ENCODE data around the gene ZKSCAN1.
"Not testable (repeated sequence)": the region's sequence is repeated elsewhere in the genome, so short reads cannot be mapped to it uniquely, and the experiment has no call there.

The ZKSCAN1 gene

DNA sequence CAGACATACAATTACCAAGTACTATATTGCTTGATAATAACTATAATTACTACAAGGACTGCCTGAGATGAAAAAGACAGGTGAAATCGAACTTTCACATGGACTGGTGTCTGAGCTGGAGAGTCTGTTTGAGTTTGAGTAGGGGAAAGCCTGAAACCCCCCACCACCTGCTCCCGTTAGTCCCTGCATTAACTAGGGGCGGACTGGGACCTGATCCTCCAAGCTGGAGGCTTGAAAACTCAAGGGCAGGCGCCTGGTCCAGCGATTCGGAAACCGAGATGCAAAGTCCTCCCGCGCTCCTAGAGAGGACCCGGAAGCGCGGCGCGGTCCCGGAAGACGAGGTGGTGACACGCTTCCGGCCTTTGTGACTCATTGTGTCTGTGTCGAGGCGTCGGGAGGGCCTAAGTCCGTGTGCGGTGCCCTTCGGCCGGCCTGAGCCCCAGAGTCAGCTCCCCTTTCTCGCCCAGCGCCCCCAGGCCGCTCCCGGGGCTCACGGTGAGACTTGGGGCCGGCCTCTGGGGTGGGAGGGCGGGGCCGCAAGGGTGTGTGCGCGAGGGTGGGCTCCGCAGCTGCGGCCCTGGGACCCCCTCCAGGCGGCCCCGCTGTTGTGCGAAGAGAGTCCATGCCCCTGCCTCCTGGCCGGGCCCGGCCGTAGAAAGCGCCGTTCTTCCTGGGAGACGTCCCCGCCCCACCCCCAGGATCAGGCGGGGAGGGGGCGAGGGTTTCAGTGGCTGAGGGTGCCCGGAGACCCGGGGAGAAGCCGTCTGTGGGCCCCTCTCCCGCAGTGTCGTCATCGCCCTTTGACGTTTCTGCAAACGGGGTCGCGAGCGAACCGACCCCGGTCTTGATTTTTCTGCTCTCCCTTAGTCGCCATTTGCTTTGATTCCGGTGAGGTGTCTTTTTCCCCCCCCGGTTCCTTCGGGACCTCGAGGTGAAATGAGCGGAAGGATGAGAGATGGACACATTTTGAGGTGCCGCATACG, at the start of gene ZKSCAN1:
ZKSCAN1 (plus strand) TSS at position 365 of the 983 bp plus-strand sequence. CDS start 7,911 bp downstream, outside the sequence.
- in situ Hi-C loops (cut with MboI; ENCODE audit: low sequenced_read_pairs) = no loop called here

- in situ Hi-C loops (cut with MboI; ENCODE audit: low sequenced_read_pairs) = no loop called here
Measured at GRCh38 chr7:99969298-99969697, 46.1 kb upstream of the ZKSCAN1 start.

DNA sequence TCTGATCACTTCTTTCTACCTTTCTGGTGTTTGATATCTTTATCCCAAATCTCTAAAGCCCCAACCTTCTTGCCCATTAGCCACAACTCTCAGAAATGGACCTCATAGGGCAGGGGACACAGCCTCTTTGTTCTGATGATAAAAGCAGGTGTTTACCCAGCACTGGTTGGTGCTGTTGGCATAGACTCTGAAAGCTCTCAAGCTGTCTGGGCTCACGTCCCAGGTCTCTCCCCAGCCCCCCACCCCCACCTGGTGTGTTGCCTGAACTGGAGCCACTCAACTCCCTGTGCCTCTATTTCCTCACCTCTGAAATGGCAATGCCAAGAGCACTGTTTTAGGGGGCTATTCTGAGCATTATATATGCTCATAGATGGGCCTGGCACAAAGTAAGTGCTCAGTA, 45.6 kb upstream of the ZKSCAN1 start:
- in situ Hi-C loops (cut with MboI; ENCODE audit: low sequenced_read_pairs) = not testable (repeated sequence)

DNA sequence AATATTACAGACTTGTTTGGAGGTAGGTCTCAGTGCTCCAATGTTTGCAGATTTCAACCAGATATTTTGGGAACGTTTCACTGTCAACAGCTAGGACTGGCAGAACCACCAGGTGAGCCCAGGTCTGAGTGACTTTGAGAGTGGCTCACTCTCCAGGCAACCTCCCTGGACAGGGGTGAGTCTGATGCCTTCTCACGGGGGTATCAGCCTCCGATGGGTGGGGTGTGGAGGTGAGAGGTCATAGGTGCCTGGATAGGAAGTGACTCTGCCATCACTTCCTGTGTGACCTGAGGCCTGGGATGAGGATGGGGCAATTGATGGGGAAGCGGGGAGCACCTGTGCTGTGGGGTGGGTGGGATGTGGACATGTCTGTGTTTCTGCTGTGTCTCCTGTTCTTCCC, 44.2 kb upstream of the ZKSCAN1 start:
- in situ Hi-C loops (cut with MboI; ENCODE audit: low sequenced_read_pairs) = no loop called here

DNA sequence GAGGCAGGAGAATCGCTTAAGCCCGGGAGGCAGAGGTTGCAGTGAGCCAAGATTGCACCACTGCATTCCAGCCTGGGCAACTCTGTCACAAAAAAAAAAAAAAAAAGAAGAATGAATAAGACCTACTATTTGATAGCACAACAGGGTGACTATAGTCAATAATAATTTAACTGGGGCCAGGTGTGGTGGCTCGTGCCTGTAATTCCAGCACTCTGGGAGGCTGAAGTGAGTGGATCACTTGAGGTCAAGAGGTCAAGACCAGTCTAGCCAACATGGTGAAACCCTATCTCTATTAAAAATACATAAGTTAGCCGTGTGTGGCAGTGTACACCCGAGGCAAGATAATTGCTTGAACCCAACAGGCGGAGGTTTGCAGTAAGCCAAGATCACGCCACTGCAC, 41.6 kb upstream of the ZKSCAN1 start:
- in situ Hi-C loops (cut with MboI; ENCODE audit: low sequenced_read_pairs) = not testable (repeated sequence)

GRCh38 chr7:99974681-99975080, 40.7 kb upstream of the ZKSCAN1 start:
- in situ Hi-C loops (cut with MboI; ENCODE audit: low sequenced_read_pairs) = no loop called here

- in situ Hi-C loops (cut with MboI; ENCODE audit: low sequenced_read_pairs) = no loop called here
Measured at GRCh38 chr7:99975782-99976521, 39.4 kb upstream of the ZKSCAN1 start, which contains the start of gene AZGP1. Gene AZGP1, minus strand, starts transcription at chr7:99976031. Its CDS starts 11 bp downstream, at chr7:99976020.

- in situ Hi-C loops (cut with MboI; ENCODE audit: low sequenced_read_pairs) = no loop called here
Measured at GRCh38 chr7:99976626-99977025, 38.8 kb upstream of the ZKSCAN1 start.

- in situ Hi-C loops (cut with MboI; ENCODE audit: low sequenced_read_pairs) = not testable (repeated sequence)
Measured at GRCh38 chr7:99979814-99980225, 35.6 kb upstream of the ZKSCAN1 start.

DNA sequence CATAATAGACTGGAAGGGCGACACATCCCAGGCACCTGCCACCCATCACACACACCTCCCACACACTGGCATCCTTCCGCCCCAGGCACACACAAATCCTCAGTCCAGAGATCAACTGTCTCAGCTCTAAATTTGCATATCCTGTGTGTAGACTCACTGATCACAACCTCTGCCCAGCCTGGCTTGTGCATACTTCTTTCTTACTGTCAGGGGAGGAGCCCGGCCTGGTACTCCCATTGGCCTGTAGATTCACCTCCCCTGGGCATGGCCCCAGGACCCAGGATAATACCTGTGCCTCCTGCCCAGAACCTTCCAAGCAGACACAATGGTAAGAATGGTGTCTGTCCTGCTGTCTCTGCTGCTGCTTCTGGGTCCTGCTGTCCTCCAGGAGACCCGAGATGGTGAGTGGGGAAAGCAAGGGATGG, 34.9 kb upstream of the ZKSCAN1 start:
- in situ Hi-C loops (cut with MboI; ENCODE audit: low sequenced_read_pairs) = not testable (repeated sequence)

- in situ Hi-C loops (cut with MboI; ENCODE audit: low sequenced_read_pairs) = not testable (repeated sequence)
Measured at GRCh38 chr7:99981066-99981465, 34.3 kb upstream of the ZKSCAN1 start.

- in situ Hi-C loops (cut with MboI; ENCODE audit: low sequenced_read_pairs) = no loop called here
Measured at GRCh38 chr7:99984593-99984992, 30.8 kb upstream of the ZKSCAN1 start.

GRCh38 chr7:99987306-99987705, 28.1 kb upstream of the ZKSCAN1 start:
- in situ Hi-C loops (cut with MboI; ENCODE audit: low sequenced_read_pairs) = not testable (repeated sequence)

- in situ Hi-C loops (cut with MboI; ENCODE audit: low sequenced_read_pairs) = no loop called here
Measured at GRCh38 chr7:99987846-99988245, 27.6 kb upstream of the ZKSCAN1 start.

DNA sequence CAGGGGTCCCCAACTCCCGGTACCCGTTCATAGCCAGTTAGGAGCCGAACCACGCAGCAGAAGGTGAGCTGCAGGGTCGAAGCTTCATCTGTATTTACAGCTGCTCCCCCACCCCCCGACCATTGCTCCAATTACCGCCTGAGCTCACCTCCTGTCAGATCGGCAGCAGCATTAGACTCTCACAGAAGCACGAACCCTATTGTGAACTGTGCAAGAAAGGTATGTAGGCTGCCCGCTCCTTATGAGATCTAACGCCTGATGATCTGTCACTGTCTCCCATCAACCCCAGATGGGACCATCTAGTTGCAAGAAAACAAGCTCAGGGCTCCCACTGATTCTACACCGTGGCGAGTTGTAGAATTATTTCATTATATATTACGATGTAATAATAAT, 24.9 kb upstream of the ZKSCAN1 start:
- in situ Hi-C loops (cut with MboI; ENCODE audit: low sequenced_read_pairs) = no loop called here

DNA sequence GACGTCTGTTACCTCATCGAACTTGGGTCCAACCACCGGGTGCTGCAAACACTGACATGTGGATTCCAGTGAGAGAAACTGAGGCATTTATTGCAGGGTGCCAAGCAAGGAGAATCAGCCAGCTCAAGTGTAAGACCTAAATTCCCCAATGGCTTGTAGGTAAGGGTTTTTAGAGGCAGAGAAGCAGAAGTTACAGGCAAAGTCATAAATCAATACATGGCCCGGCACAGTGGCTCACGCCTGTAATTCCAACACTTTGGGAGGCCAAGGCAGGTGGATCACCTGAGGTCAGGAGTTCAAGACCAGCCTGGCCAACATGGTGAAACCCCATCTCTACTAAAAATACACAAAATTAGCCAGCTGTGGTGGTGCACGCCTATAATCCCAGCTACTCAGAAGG, 23.9 kb upstream of the ZKSCAN1 start:
- in situ Hi-C loops (cut with MboI; ENCODE audit: low sequenced_read_pairs) = not testable (repeated sequence)

DNA sequence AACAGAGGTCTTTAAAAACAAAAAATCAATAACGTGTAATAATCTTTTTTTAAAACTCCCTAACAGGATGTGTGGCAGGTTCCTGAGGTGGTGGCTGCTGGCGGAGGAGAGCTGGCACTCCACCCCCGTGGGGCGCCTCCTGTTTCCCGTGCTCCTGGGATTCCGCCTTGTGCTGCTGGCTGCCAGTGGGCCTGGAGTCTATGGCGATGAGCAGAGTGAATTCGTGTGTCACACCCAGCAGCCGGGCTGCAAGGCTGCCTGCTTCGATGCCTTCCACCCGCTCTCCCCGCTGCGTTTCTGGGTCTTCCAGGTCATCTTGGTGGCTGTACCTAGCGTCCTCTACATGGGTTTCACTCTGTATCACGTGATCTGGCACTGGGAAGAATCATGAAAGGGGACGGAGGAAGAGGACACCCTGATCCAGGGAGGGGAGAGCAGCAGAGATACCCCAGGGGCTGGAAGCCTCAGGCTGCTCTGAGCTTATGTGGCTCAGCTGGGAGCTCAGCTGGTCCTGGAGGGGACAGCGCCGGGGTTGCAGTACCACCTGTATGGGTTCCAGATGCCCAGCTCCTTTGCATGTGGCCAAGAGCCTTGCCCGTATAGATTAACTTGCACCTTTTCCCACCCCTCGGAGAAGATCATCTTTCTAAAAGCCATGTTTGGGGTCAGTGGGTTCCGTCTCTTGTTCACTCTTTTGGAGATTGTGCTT, 22.9 kb upstream of the ZKSCAN1 start:
- in situ Hi-C loops (cut with MboI; ENCODE audit: low sequenced_read_pairs) = no loop called here

- in situ Hi-C loops (cut with MboI; ENCODE audit: low sequenced_read_pairs) = no loop called here
Measured at GRCh38 chr7:99994819-99995218, 20.6 kb upstream of the ZKSCAN1 start.

GRCh38 chr7:99996755-99997544, 18.4 kb upstream of the ZKSCAN1 start:
- in situ Hi-C loops (cut with MboI; ENCODE audit: low sequenced_read_pairs) = no loop called here

DNA sequence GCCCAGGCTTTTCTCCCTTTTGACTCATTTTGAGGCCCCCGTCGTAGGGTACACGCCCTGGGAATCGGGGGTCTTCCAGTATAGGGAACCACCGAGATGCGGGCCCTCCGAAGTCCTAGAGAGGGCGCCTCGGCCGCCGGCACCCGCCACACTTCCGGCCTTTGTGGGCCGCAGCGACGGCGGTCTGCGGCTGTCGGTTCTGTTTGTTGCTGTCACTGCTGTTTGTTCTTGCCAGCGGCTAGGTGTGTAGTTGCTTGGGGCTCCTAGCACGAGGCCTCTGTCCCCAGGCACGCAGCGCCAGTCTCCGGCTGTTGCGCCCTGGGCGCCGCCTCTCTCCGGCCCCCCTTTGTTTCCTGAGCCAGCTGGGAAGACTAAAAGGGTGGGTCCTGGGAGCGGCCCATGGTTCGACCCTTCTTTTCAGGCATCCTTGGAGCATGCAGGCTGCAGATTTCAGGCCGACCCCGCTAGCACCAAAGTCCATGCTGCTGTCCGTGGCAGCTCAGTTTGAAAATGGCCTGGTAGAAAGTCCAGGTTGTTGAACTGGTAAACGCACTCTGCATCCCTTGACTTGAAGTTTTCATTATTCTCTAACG, 17.8 kb upstream of the ZKSCAN1 start:
- in situ Hi-C loops (cut with MboI; ENCODE audit: low sequenced_read_pairs) = no loop called here

Measured in hTERT RPE-1 (cell line).